GM18505 (cell line): ENCODE results near the gene INSRR.

Source experiments
- ATAC-seq: cut with Tn5 transposase; IDR thresholded peaks from one replicate; pipeline ENCODE4 v1.9.1; 2021; ENCODE audit not compliant: unreplicated experiment
- POLR2A ChIP-seq: IDR thresholded peaks from 4 replicates; pipeline ENCODE4 v1.6.1; 2011; ENCODE audit warnings: borderline replicate concordance; ENCODE audit not compliant: insufficient read depth, insufficient read length; ENCODE audit errors: extremely low read depth

Gene INSRR

DNA sequence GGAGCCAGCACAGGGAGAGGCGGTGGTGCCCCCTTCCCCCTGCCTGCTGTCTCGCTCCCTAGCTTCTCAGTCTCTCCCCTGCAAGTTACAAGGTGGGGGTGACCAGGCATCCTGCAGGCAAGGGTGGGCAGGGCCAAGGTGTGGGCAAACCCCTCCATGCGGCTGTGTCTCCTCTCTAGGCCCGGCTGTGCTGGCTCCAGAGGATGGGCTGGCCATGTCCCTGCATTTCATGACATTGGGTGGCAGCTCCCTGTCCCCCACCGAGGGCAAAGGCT lies 16.4 kb upstream of the INSRR start:
- TF ChIP-seq POLR2A: no peak
- ATAC-seq: no peak

DNA sequence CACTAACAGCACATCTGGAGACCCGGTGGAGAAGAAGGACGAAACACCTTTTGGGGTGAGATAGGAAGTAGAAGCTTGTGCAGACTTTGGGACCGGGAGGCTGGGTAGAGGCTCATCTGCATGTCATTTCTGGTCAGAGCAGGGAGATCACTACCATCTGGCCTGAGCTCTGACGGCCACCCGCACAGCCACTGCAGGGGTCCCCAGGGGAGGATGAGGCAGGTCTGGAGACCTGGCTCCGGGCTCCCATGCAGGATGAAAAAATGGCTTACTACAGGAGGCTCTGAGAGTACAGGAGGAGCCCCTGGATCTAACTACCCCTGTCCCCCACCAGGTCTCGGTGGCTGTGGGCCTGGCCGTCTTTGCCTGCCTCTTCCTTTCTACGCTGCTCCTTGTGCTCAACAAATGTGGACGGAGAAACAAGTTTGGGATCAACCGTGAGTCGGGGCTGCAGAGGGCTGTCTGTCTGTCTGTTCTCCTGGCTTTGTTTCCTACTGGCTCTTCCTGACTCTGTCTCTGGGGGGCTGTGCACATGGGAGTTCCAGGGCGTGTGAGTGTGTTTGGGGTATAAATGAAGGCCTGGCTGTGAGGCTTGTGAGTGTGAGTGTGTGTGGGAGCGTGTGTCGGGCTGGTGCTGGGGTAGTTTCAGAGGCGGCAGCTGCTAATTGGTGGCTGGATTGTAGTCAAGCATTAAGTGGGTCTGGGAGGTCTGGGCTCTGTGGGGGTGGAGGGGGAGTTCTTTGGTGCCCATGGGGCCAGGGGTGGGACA lies 15.8 kb upstream of the INSRR start:
- no peak for TF ChIP-seq POLR2A
- ATAC-seq: no peak

DNA sequence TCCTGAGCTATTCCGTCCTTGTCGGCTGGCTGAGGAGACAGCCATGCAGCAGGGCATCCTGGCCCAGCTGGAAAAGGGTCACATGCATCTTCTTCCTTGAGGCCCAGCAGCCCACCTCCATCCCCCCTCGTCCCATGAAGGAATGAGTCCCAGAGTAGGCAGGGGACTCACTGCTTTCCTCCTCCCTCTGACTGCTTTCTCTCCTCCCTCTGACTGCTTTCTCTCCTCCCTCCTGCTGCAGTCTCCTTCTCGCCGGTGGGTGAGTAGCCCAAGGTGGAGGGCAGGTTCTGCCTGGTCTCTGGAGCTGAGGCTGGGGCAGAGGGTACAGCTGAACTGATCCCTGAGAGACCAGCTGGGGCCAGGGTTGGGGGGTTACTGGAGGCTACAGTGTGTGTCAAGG lies 15.2 kb upstream of the INSRR start:
- ATAC-seq: no peak
- TF ChIP-seq POLR2A: no peak

GRCh38 chr1:156873659-156874058 lies 14.7 kb upstream of the INSRR start:
- ATAC-seq: no peak
- TF ChIP-seq POLR2A: no peak

DNA sequence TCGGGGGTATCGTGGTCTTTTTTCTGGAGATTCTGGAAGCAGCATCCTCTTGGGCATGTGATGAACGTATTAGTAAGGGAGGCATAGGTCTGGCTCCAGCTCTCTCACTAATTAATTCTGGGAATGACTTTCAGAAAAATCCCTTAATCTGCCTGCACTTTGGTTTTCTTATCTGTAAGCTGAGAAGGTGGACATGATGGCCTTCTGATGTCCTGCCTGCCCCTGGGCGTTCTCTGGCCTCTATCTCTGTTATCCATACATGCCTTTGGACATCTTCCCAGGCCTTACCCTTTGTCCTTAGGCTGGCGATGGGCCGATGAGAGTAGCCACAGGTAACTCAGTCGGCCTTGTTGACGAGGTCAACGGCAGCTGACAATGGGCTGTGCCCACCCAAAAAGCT lies 10.5 kb upstream of the INSRR start:
- TF ChIP-seq POLR2A: no peak
- ATAC-seq: no peak

DNA sequence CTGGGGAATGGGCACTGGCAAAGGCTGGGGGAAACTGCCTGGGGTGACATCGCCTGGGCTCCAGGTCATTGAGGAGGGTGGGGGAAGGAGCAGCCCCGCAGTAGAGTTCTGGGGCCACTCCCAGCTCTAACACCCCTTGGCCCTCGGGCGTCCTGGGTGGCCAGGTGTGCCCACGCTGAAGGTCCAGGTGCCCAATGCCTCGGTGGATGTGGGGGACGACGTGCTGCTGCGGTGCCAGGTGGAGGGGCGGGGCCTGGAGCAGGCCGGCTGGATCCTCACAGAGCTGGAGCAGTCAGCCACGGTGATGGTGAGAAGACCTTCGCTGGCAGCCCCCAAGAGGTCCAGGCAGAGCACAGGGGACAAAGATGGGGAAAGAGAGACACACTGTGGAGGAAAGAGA lies 9.4 kb upstream of the INSRR start:
- no peak for ATAC-seq
- TF ChIP-seq POLR2A: no peak

- no peak for TF ChIP-seq POLR2A
- no peak for ATAC-seq
These were observed 7.5 kb upstream of the INSRR start for GRCh38 chr1:156866249-156866909.

DNA sequence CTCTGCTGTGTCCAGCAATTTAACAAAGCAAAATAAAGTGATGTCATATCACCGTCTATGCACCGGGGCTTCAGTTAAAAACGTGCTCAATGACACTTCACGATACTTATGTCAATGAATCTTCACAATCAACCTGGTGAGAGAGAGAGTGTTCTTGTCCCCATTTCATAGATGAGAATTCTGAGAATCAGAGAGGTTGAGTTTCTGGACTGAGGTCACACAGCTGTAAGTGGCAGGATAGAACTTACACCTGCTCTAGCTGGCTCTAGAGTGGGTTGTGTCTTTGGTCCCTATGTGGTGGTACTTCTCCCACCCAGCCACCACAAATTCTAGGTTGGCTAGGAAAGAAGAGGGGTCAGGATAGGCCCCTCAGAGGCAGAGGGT lies 6.9 kb upstream of the INSRR start:
- TF ChIP-seq POLR2A: no peak
- ATAC-seq: no peak

GRCh38 chr1:156865258-156865657 lies 6.3 kb upstream of the INSRR start:
- ATAC-seq: no peak
- no peak for TF ChIP-seq POLR2A

DNA sequence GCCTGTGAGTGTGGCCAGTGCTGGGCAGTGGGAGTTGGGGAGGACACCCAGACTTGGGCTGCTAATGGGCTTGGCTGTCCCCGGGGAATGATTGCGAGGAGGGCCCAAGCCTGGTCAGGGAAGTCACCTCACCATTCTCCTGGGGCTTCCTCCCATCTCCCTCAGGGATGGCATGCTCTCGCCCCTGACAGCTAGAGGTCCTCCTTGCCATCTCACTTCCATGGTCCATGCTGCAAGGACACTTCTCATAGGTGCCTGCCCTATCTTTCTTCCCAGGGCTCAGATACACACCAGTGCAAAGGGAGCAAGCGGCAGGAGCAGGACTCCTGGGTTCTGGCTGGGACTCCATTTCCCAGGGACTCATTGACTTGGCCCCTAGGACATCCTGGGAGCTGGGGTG lies 5.9 kb upstream of the INSRR start:
- no peak for ATAC-seq
- TF ChIP-seq POLR2A: no peak

DNA sequence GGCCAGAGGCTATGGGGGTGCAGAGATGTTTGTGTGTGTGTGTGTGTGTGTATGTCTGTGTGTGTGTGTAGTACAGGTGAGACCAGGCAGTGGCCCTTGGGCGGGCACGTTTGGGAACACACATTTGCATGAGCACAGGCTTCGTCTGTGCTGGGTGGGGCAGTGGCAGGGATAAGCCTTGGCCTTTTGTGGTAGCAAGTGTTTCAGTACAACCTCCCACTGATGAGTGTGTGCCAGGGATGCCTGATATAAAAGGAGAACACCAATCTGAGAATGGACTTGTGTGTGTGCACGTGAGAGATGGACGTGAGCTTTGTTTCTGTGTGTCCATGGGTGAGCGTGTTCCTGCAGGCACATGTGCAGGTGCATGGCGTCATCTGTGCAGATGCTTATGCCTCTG lies 4.7 kb upstream of the INSRR start:
- no peak for TF ChIP-seq POLR2A
- no peak for ATAC-seq

- no peak for TF ChIP-seq POLR2A
- no peak for ATAC-seq
These were observed 4.2 kb upstream of the INSRR start for GRCh38 chr1:156862997-156863599.

- no peak for TF ChIP-seq POLR2A
- no peak for ATAC-seq
These were observed 3.7 kb upstream of the INSRR start for GRCh38 chr1:156862584-156862983.
